ENCODE measurements around the gene PRKCA.

PRKCA gene

GRCh38 chr17:66555605-66556004 is 253.2 kb downstream of the PRKCA start:
- DNase-seq (ENCODE audit: low spot score) = no peak

DNA sequence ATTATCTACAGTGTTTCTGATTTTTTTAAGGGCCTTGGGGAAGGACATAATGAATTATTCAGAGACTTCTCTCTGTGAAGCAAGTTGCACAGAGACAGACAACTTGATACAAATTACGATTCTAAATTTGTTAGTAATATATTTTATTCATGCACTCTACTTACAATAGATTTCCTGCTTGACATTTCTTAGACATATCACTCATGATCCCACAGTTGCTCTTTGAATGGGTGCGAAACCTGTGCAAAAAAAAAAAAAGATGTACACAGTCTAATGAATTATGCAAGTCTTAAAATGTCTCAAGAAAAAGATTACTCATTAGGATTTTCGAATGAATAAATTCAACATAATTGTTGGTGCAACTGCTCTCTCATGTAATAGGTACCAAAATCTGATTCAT is 254.8 kb downstream of the PRKCA start:
- Histone ChIP-seq H3K27ac (no peak overlapping the region), H3K4me3 (no peak overlapping the region)
- DNase-seq (ENCODE audit: low spot score) = no peak
- TF ChIP-seq, protein P1, sequence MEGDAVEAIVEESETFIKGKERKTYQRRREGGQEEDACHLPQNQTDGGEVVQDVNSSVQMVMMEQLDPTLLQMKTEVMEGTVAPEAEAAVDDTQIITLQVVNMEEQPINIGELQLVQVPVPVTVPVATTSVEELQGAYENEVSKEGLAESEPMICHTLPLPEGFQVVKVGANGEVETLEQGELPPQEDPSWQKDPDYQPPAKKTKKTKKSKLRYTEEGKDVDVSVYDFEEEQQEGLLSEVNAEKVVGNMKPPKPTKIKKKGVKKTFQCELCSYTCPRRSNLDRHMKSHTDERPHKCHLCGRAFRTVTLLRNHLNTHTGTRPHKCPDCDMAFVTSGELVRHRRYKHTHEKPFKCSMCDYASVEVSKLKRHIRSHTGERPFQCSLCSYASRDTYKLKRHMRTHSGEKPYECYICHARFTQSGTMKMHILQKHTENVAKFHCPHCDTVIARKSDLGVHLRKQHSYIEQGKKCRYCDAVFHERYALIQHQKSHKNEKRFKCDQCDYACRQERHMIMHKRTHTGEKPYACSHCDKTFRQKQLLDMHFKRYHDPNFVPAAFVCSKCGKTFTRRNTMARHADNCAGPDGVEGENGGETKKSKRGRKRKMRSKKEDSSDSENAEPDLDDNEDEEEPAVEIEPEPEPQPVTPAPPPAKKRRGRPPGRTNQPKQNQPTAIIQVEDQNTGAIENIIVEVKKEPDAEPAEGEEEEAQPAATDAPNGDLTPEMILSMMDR (IDR thresholded peaks at IDR 0.05) = no peak

More at GRCh38 chr17:66555605-66556004, 253.2 kb downstream of the PRKCA start:
- Histone ChIP-seq H3K4me3 (no peak overlapping the region), H3K27ac (no peak overlapping the region)
- TF ChIP-seq, protein P1 (IDR thresholded peaks at IDR 0.05) = no peak

DNA sequence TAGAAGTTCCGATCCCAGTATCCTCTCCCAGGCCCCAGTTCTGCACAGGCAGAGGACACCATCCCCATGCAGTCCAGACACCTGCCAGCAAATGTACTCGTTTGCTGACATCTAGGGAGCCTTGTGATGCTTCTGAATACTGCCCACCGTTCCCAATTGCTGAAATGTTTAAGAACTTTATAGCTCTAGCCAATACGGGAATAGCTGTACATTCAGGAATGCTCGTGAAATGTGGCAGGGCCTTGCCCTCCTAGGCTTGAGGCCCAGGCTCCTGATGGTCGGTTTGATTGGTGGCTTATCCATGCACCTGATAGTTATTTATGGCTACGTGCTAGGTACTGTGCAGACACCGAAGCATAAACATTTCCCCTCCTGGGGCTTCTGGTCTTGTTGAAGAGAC is 255.5 kb downstream of the PRKCA start:
- Histone ChIP-seq H3K4me3 (no peak overlapping the region), H3K27ac (no peak overlapping the region)
- DNase-seq (ENCODE audit: low spot score) = no peak
- TF ChIP-seq, protein P1 (IDR thresholded peaks at IDR 0.05) = no peak

- no peak for DNase-seq (ENCODE audit: low spot score)
- Histone ChIP-seq H3K4me3 (no peak overlapping the region), H3K27ac (no peak overlapping the region)
- TF ChIP-seq, protein P1 (IDR thresholded peaks at IDR 0.05) = no peak
Observed at GRCh38 chr17:66560691-66561090, 258.3 kb downstream of the PRKCA start.

DNA sequence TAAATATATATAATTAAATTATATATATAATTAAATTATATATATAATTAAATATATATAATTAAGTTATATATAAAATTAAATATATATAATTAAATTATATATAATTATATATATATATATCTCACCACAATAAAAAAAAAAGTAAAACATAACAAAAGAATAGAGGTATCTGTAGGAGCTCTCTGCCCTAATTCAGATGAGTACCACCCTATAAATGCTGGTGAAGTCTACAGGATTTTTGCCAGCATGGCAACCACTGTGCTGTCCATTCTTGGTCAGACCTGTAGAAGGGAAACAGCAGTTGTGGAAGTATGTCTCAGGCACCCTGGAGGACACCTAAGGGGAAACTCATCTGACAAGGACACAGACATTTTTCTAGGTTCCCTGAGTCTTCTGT is 259.7 kb downstream of the PRKCA start:
- H3K4me3 ChIP-seq = no peak overlapping the region
- TF ChIP-seq, protein P1 (IDR thresholded peaks at IDR 0.05) = no peak
- no peak overlapping the region for H3K27ac ChIP-seq
- DNase-seq (ENCODE audit: low spot score) = no peak

DNA sequence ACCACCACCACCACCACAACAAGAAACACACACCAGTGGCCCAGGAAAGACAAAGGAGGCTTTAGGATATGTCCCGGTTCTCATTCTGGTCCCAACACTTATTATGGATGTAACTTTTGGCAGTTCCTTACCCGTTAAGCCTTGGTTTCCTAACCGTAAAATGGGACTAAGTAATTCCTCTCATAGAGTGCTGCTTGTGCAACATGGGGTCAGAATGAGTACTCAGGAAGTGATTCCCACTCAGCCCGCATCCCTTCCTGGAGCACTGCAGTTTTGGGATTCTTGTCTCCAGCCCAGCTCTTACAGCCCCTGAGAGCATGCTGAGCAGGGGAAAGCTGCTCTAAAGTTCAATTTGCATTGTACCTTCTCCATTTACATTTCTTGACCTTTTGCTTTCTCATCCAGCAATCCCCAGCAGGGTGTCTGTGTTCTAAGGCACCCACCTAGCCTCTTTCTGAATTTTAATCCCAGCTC is 262.6 kb downstream of the PRKCA start:
- DNase-seq (ENCODE audit: low spot score) = no peak
- TF ChIP-seq, protein P1 (IDR thresholded peaks at IDR 0.05) = no peak
- no peak overlapping the region for H3K27ac ChIP-seq
- no peak overlapping the region for H3K4me3 ChIP-seq

DNA sequence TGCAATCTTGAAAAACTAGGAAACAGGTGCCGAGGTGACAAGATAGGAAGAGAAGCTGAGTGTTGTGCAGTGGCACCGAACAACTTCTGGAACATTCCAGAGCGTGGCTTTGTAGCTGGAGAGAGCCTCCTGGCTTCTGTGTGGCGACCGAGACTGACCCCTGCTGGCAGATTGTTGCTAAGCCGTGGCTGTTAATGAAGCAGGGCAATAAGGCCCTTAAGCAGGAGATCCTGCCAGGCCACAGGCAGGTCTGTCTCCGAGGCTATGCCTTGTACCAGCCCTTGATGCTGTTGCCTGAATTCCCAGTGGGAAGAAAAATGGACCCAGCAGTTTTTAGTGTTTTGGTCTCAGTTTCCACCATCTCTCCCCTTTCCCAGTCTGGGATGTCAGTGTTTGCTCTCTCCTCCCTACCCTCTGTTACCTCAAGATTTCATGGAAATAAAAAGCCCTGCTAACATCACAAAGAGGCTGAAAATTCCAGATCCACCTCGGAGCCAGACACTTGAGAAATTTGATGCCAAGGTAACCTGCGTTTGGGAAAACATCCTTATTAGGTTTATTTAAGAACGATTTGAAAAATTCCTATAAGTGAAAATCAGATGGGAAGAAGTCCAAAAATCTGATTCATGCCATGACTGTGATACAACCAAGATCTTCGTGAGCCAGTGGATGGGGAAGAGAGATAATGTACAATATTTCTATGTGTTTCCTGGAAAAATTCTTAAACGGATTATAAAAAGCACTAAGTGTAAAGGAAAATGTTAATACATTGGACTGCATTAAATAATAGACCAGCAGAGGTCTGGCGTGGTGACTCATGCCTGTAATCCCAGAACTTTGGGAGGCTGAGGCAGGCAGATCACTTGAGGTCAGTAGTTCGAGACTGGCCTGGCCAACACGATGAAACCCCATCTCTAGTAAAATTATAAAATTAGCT is 265.1 kb downstream of the PRKCA start:
- DNase-seq (ENCODE audit: low spot score) = no peak
- Histone ChIP-seq H3K4me3 (no peak overlapping the region), H3K27ac (no peak overlapping the region)
- TF ChIP-seq, protein P1 (IDR thresholded peaks at IDR 0.05) = peak; percentile 43
